UCSD-AML1 (cell line): Measurements from ENCODE around the gene MEG3.

Experiments used
- DNase-seq: peaks from one replicate; lab custom pipeline; 2025; ENCODE audit not compliant: unreplicated experiment; lab: John Stamatoyannopoulos, UW

MEG3 gene

DNA sequence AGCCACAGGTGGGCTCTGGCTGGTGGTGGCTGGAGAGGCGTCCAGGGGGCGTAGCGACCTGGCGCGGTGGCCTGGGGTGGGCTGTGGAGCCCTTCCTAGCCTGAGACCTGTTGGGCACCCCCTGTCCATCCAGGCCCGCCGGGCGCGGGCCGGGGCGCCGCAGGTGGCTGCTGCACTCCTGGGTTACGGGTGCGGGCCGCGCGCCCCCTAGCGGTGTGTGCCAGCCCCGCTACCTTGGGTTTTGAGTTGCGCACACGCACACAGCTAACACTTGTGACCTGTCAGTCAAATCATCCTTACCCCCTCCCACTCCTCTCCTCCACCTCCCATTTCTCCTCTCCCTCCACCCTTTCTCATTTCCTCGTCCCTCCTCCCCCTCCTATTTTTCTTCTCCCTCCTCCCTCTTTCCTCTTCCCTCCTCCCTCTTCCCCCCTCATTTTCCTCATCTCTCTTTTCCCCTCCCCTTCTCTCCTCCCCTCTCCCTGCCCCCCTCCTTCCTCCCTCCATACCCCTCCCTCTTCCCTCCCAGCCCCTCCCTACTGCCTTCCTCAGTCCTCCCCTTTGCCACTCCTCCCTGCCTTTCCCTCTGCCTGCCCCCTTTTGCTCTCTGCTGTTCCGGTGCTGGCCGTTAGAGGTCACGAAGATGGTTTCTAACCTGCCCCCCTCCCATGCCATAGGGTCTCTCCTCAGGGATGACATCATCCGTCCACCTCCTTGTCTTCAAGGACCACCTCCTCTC is 2.3 kb downstream of the MEG3 start:
- DNase-seq = no peak

DNA sequence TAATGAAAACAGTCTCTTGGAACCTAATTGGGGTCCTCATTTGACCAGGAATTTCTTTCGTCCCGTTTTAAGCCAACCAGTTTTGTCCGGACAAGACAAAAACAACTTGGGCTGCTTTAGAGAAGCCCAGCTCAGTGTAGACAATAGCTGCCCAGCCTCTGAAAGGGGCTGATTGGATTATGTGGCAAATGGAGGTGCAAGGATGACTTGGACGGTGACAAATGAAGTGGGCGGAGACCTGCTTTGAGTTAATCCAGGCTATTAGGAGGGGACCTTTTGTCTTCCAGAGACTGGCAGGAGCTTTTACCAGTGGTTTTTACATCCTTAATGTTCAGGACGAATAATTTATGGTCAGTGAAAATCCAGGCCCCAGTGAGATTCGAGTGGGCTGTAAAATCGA is 4.8 kb downstream of the MEG3 start:
- DNase-seq = no peak

DNA sequence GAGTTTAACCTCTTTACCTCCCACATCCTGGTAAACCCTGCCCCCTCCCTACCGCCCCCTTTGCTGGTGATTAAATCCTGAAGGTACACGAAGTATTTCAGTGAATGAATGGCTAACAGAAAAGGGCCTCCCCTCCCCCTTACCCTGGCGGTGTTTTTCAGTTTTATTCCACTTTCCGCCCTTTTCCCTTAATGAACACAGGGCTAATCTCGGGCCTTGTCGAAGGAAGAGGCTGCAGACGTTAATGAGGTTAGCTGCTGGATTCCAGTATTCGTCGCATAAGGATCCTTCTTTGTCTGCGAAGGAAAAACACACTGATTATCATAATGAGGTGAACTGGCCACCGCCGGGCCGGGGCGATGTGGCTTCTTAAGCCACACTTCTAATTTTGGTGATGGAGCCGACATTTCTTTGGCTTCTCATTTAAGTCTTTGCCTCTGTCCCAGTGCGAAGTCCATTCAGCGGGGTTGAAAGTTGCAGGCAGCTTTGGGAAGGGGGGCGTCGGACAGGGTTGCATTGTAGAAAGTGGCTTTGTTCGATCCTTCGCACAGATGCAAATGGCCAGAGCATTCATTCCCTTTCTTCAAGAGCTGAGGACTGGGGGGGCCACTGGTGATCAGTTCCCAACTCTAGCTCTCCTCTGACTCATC is 6.5 kb downstream of the MEG3 start:
- no peak for DNase-seq

DNA sequence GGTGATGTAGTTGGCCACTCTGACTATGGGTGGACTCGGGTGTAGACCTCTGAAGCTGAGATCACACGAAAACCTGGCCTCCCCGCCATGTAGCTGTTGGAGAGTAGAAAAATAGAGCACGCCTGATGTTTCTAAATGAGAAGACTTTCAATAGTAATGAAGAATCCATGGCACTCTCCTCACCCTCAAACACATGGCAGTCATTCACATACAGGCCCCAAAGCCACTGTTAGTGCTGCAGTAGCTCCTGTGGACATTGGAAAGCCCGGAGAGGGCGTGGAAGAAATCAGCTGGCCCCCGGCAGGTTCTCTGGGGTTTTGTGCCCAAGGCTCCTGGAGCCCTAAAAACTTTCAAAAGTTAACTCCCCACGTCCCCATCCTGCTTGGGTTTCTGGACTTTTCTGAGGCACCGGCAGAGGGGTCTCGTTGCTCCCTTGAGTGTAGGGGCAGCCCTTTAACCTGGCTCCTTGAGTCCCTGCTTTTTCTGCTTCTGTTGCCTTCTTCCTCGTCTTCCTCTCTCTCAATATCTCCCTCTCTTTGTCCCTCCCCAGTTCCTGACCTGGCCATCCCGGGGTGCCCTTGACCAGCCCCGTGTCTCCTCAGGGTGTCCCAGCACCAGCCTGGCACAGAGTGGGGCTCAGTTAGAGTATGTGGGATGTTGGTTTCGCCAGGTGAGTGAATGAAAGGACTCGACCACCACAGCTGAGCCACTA is 8.3 kb downstream of the MEG3 start:
- no peak for DNase-seq

DNA sequence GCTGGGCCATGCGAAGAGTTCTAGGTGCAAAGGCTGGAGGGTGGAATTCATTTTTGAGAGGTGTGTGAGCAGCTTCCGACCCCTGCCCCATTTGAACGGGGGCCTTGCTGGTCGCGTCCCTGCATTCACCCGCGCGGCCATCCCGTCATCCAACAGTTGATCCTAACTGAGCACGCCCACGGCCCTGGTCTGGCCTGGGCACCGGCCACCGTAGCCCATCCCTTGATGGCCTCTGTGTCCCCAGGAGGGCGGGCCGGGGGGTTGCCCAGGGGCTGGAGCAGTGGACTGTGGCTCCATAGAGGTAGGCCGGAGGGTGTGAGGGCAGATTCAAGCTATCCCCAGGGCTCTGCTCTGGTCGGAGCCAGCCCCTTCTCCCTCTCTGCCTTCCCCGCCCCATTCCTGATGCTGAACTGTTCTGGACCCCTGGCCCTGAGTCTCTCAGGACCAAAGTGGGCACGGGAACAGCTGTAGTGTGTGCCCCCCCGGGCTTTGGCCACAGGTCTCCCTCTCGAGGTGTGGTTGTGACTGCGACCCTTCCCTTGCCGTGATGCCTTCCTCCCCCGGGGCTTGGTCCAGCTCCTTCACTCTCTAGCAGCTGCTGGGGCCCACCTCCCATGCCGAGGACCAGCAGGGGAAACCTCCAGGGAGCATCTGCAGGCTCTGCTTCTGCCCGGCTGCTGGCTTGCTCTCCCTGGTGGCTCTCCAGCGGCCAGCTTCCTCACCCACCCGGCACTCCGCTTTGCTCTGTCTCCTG is 9.1 kb downstream of the MEG3 start:
- no peak for DNase-seq

DNA sequence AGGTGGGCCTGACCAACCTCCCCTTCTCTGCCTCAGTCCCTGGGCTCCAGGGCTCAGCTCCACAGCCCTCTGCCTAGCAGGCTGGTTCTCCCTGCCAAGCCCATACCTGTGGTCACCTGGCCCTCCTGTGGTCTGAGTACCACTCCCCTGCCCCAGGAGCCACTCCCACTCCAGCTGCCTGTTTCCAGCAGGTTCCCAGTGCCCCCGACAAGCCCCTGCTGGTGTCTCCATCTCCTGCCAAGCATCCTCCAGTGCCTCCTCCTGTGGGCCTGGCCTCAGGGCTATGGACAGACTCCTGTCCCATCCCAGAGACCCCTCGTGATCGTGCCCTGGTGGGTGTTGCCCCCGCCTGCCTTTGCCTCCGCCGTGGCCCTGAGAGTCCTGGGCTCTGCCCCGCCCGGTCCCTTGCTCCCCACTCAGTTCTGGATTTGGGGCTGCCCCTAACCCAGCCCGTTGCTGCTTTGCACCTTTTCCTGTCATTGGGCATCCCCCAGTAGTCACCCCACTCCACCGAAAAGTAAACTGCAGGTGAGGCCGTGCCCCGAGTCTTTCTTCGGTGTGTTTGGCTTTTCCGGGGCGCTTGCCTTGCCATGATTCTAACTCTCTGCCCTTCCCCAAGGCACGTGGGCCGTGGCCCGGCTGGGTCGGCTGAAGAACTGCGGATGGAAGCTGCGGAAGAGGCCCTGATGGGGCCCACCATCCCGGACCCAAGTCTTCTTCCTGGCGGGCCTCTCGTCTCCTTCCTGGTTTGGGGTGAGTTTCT is 9.8 kb downstream of the MEG3 start:
- DNase-seq = no peak

DNA sequence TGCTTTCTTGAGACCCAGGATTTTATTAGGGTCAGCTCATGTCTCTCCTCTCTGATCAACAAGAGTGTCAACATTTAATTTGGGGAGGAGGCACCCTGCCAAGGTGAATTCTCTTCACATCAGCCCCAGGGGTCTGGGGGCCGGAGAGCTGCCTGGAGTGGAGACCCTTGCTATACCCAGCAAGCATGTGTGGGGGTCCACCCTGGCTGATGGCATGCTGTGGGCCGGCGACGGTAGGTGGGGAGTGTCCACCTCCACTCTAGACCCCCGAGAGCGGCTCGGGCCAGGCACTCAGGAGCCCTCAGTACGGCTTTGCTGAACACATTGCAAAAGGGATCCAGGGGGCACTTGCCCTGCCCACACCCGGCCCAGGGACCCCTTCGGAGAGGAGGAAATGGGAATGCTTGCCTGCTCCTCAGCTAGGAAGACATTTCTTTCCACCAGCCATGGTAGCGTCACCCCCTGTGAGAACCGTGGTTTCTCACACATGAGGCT is 10.4 kb downstream of the MEG3 start:
- DNase-seq = no peak

DNA sequence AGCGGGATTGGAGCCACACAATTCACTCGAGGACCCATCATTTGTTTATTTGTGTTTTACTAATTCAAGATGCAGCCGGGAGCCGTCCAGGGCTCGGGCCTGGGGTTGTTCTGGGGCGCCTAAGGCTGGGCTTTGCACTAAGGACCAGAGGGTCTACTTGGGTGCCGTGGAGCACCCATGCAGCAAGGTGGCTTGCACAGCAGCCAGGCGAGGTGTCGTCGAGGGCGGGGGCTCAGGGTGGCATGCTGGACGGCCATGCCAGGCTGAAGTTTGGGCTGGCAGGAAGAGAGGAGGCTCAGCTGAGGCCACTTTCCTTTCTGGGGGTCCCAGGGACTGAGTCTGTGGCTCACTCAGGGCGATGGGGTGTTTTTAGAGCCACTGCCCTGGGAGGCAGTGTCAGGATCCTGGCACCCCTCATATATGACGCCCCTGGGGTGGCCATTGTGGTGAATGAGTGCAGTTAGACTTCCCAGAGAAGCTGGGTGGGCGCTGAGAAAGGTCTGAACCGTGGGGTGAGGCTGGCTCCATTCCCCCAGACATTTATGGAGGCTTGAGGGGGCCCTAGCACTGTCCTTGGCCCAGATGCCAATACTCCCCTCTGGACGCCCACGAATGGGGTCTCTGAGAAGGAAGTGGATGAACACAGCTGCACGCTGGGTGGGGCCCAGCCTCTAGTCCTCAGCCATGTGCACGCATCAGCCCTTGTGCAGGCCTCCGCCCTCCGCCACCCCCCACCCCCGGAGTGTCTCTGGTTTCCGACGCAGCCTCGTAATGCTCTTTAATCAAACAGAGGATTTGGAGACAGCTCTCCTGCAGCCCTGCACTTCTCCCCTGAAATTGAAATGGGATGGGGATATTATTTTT is 11.3 kb downstream of the MEG3 start:
- no peak for DNase-seq

DNA sequence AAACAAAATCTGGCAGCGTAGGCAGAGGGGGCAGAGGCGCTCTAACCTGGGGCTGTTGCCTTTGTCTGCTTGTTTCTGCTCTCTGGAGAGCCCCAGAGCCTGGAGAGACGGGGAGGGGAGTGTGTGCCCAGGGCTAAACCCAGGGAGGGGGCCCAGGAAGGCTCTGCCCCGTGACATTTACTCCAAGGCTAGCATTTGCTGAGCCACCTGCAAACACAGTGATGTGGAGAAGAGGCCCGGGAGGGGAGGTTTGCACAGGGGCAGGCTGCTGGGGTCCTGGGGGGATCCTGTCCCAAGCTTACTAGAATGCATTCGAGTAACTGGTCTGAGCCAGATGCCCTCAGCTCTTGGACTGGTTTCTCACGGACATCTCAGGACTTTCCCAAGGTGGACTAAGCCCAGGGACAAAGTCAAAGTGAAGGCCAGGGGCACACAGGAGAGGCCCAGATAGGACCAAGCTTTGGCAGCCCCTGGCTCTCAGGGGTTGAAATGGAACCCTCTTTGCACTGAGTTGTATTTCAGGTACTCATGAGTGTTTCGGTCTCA is 12.0 kb downstream of the MEG3 start:
- DNase-seq = no peak

DNA sequence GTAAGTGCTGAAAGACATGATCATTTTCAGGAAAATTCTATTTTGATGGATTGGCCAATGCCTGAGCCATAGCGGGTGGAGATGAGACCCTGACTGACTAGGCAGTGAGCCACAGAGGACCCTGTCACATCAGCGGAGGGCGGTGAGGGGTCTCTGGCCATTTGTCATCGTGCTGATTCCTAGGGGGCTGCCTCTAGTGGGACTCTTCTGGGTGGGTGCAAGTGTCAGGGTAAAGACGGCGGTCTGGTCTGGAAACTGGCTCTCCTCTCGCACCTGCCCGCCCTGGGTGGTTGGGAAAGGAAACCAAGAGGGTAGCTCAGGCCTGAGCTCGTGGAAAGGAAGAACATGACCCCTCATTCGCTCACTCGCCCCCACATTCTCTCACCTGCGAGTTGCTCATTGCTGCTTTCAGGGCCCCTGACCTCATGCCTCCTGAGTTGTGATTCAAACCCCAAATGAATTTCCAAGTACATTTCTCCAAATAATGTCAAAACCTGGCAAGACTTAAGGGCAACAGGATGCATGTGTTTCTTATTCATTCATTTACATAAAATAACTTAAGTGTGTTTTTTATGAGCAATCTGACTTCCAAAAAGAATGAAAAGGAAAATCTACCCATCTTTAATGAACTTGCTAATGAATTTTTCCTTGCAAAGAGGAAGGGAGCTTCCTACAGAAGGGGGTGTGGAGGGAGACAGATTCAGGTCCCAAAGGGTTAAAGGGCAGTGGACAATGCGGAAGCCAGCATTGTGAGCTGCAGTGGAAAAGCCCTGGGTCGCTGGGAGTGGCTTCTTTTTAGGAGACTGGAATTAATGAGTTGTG is 12.8 kb downstream of the MEG3 start:
- DNase-seq = no peak

DNA sequence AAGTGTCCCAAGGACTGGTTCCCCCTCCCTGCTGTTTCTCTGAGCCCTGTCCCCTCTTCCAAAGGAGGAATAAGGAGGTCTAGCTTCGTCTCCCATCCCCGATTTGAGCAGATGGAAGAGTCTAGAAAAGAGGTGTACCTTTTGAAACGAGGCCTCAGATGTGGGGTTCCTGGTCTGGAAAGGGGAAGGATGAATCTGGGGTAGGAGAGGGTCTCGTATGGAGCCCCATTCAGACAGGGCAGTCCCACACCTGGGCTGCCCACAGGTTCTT is 13.3 kb downstream of the MEG3 start:
- no peak for DNase-seq

DNA sequence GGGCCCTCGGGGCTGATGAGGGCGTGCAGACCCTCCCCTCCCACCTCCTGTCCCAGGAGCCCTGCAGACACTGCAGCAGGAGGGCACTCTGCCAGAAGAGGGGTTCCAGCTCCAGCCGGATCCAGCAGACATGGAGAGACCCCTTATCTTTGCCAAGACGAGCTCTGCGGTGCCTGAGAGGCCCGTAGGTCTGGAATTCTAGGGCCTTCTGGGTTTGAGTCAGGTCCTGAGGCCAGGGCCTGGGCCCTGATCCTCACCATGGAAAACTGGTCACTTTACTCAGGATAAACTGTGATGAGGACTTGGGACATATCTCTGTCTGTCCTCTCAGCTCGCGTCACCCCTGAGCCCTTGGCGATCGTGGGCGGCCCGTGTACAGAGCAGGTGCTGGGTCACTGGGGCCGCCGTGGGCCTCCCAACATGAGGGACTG is 13.8 kb downstream of the MEG3 start:
- no peak for DNase-seq

DNA sequence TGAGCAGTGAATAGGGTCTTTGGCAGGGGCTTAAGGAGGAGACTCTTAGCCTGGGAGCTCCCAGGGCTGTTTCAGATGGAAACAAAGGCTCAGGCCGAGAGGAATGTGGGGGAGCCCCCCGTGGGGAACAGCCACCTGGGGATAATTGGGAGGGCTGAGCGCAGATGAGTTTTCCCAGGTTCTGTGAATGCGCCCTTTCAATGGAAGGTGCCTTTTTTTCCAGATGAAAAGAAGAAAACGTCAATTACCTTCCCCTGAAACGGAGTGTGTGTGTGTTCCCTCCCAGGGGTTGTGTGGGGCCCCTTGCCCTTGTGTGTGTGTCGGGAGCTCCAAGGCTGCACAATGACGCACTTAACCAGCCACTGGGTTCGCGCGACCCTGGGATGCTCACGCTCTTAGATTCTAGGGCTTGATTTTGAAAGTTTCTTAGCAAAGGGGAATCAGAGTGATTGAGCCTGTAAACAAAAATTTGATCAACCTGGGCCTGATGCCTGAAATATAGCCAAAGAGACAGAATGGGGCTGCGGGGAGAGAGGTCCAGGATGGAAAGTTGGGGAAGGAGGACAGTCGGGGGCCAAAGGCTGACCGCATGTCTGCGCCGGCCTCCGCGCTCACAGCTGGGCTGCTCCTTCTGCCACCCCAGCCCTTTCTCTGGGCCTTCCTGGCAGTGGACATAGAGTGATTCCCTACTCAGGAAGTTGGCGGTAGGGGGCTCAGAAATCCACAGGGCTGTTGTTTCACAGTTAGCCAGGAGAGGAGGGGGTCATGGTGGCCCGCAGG is 14.6 kb downstream of the MEG3 start:
- DNase-seq = no peak

DNA sequence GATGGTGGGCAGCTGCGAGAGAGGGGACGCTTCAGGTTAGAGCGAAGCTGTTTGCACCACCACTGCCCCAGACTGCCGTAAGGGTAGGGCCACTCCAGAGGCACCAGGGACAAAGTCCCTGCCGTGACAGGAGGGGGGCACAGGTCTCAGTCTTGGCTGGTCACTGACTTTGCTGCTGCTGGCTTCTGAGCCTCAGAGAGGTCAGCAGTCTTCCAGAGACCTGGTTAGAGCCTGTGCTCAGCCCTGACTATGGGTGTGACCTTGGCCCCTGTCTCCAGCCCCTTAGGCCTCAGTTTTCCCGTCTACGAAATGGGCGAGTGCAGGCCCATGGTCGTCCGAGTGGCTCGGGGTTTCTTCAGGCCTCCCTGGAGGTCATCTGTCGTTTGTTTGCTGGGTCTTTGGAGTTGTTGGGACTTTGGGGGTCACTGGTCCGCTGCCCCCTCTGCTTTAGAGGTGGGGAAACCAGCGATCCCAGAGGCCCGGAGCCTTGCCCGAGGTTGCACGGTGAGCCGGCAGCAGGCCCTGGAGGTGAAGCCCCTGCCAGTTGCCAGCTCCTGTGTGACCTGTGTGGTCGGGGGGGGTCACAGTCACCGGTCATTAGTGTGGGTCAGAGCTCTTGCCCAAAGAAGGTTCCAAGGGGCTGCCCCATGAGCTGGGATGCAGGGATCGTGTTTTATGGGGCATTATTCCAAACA is 15.3 kb downstream of the MEG3 start:
- DNase-seq = no peak

DNA sequence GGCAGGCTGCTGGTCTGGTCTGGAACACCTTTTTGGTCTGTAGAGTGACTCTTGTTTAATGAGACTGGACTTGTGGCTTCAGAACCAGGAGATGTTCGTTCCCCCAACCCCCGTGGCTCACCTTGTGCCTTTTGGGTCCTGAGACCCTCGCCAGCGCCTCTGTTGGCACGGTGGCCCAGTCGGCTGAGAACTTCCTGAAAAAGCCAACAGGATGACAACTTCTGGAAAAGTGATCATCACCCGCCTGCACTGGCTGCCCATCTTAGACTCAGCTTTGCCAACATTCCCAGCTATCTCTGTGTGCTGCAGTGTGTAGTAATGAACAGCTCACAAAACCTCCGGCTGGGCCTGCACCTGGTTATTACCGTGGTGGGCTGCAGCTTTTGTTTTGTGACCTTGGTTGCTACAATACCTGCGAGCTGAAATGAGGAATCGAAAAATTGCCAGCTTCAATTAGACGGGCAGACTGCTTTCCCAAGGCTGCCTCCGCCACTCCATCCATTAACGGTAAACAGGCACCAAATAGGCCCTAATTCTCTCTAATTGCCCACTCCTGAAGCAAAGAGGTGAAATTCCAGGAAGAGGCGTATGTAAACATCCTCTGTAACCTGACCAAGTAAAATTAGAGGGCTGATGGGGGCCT is 16.0 kb downstream of the MEG3 start:
- DNase-seq = no peak

DNA sequence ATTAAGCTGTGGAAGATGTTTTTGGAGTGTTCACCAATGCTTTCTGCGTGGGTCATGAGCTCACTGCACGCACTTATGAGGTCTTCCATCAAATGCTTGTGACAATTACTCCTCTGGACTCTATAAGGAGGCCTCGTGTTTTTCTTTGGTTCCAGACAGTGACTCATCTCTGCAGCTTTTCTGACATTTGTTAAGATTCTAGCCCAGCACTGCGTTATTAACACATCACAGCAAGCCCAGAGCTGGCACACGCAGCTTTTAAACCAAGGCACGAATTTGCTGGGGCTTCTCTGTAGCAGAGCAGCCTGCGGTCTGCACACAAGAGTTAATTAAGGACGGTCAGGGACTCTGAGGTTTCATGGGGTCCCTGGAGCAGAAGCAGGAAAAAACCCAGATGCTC is 16.9 kb downstream of the MEG3 start:
- DNase-seq = no peak

DNA sequence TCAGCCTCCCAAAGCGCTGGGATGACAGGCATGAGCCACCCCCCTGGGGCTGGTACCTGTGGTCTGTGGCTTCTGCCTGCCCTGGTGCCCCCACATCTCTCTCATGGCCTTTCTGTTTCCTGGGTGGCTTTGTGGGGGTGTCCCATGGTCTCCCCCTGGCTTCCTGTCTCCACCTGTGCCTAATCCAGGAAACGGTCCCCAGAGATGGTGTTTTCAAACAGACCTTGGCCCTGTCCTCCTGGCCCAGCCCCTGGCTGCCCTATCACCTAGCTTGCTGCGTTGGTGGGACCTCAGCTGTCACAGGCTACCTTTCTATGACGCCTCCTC is 18.1 kb downstream of the MEG3 start:
- DNase-seq = no peak
